AG08395 (cell line): ENCODE results near the gene DMRT1.
"Not testable (repeated sequence)": the region's sequence is repeated elsewhere in the genome, so short reads cannot be mapped to it uniquely, and the experiment has no call there.

ENCODE experiments used
- DNase-seq: peaks from one replicate; pipeline ENCODE4 v3.0.0; 2012; ENCODE audit warnings: mixed read lengths, low spot score

DMRT1 gene

GRCh38 chr9:972501-973294 lies 131.2 kb downstream of the DMRT1 start:
- DNase-seq, result no peak

DNA sequence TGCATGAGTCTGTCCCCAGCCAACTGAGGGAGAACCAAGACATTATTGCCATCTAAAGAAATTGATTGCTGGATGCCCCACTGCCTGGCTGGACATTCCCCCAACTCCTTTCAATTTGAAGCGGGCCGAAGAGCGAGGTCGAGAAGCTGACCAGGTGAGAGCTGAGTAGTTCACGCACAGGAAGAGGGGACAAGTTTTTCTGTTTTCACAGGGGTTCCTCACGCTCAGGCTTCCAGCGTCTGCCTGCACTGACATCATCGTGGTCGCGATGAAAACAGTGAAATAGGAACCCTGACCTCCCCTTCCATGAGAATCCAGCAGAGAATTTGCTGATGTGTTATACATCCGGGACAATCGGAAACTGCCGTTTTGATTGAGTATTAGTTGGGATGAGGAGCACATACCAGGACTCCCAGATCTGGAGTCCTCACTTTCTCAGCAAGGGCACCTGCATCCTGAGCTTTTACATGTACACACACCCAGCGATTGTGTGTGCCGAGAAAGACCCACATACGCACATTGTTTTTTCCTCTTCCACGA lies 131.9 kb downstream of the DMRT1 start:
- no peak for DNase-seq

DNA sequence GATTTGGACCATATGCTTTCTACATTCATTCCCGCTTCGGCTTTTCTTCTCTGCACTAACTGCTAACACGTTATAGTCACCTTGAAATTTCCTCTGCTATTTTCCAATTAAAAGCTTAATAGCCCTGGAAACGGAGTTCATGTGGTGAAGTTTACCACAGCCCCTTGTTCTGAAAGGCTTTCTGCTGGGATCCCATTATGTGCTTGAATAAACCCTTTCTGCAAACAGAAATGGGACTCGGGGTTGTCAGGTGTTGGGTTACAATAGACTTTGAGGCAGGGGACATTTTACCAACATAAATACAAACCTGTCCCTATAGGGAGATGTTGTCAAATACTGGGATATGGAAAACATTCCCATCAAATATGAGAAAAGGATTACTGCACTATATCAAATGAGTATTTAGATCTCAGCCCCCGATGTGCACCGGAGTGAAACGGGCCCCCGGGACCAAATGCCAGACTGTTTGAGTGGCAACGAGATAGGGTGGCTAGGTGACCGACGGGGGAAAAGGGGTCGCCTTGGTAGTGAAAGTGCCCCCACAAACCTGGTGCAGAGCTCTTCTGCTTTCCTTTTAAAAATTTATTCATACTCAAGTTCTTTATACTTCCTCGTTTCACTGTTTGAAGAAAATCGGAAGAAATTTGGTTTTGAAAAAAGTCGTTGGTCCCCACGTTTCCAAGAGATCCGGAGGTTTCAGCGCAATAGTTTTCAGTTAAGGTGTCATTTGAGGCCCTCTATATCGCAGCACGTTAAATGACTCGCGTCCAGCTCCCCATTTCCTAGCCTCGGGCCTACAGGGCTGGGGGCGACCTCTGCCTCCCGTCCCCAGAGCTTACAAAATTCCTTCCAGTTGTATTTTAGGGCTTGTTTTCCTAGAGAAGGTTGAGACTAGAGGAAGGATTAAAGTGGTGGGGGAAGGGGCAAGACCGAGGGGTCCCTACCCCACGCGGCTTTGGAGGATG lies 132.8 kb downstream of the DMRT1 start:
- DNase-seq, result no peak

GRCh38 chr9:974996-975739 lies 133.7 kb downstream of the DMRT1 start:
- DNase-seq, result no peak

- no peak for DNase-seq
These were observed 134.3 kb downstream of the DMRT1 start for GRCh38 chr9:975740-976257.

DNA sequence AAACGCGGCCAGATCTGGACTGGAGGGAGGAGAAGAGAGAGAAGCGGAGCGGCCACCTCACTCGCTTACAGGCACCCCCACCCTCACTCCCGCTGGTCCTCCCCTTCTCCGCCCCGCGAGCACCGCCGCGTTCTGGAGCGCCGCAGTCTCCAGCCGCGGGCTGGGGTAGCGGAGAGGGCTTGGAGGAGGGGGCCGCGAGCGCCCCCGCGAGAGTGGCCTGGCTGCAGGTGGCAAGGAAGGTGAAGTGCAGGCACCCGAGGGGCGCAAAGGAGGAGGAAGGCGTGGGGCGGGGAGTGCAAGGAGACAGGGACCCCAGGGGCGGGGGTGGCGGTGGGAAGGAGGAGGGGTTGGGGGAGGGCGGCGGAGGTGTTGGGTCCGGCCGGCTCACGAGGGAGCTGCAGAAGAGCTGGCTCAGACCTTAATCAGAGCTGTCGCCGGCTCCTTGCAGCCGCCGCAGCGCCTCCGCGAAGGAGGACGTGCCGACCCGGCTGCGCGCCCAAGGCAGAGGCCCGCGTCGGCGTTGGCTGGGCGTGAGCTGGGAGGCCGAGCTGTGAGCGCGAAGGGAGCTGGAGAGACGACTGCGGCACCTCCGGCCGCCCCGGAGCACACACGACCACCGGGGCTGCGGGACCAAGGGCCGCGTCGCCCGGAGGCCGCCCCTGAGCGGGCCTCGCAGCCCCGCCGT lies 134.9 kb downstream of the DMRT1 start, which contains the start of gene DMRT3:
TSS of gene DMRT3 (plus strand) at position 398 of the 685 bp plus-strand sequence. CDS start 347 bp downstream, outside the sequence.
- DNase-seq, result no peak

GRCh38 chr9:976943-977837 lies 135.7 kb downstream of the DMRT1 start:
- no peak for DNase-seq

DNA sequence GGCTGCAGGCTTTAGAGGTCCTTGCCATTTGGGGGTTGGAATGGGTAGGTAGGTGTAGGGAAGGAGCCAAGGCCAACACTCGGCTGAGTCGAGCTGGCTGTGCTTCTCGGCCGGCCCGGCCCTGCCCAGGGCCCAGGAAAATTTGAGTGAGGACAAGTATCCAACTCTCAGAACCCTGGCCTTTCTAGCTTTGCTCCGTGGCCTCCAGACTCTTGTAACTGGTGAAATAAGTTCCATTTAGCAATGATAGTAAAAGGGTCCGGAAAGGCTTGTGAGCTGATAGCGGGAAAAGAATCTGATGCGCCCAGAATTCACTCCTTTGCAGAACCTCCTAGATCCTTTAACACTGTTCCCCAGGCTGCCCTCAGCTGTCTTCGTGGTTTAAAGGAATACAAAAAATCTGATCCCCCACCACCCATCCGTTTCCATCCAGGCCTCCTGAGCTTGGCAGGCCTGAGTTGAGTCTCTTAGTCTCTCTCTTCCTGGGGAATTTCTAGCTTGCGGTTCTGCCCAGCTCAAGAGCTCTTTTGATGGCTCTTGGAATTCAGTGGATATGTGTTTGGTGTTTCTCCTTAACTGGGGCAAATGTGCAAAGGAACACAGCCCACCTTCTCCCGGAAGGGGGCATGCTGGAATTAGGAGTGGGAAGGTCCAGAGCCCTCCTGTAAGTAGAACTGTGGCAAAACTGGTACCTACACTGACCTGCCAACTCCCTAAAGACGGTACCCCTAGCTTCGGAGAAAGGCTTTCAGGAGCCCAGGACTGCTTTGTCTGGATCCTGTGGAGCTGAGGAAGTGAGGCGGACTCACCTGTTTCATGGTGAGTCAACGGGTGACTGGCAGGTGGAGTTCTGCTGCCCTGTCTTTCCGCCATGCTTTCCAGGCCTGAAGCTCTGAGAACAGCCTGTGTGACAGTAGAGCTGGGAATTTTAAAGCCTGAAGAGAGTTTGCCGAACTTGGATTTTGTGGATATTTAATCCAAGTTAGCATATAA lies 136.6 kb downstream of the DMRT1 start:
- no peak for DNase-seq

- no peak for DNase-seq
These were observed 138.5 kb downstream of the DMRT1 start for GRCh38 chr9:979983-980382.

GRCh38 chr9:980640-981039 lies 139.1 kb downstream of the DMRT1 start:
- no peak for DNase-seq

- no peak for DNase-seq
These were observed 140.0 kb downstream of the DMRT1 start for GRCh38 chr9:981491-981898.

DNA sequence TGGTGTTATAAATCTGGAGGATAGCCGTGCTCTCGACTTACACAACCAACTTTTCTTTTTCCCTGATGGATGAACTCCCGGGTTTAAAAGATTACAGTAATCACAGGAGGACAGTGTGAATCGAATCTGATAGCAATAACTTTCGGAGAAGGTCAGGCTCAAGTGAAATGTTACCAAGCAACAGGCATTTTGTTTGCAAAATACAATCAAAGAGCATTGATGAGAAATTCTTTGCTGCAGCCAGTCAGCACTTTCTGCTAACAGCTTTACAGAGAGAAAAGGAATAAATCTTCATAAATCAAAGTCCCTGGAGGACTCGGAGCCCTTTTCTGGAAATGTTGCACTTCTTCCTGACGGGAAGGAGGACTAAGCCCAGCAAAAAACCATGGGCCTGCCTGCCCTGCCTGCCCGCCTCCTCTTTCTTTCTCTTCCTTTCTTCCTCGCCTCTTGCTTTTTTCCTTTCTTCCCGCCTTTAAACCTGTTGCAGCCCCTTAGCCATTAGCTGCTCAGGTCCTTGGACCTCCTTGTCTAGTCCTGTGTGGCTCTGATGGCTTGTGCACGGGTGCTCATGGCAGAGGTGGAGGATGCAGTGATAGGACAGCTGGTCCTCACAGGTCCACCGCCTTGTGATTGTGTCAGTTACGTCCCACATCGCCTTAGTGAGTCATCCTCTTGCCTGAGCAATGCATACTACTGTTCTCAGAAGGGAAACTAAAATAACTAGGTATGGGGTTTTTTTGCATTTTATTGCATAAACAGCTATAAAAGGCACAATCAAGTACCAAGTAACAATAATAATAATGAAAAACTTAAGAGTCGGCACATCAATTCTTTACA lies 141.1 kb downstream of the DMRT1 start:
- DNase-seq, result no peak

DNA sequence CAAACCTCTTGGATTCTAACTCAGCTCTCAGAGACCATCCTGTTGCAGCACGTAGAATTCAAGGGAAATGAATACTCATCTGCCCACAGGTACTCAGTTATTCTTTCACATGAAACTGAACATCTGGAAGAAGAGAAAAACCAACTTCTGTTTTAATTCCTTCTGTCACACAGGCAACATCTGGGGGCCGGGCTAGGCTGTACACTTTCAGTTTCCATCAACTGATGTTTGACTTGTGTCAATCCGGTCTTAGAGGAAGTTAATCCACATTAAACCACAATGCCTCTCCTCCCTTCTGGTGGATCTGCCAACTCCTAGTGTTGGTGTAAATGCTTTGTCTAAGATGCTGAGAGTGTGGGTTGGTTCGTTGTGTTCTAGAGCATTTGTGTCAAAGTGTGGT lies 152.5 kb downstream of the DMRT1 start:
- no peak for DNase-seq

GRCh38 chr9:995192-995591 lies 153.7 kb downstream of the DMRT1 start:
- no peak for DNase-seq

DNA sequence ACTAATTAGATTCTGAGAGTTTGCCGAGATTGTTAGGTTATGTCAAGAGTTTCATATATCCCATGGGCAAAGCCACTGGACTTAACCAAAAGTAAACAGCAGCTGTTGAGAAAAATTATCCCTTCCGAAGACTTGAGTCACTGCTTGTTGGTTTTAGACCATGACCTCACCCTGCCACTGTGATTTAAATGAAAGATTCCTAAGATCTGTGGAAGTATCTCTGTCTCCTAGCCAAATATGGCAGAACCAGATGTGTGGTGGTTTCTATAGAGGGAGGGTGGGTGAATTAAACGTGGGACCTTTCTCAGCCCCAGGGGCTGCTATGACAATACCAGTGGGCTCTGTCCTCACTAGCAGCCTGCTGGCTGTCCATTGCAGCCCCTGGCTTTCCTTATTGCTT lies 154.3 kb downstream of the DMRT1 start:
- peak; percentile 48 for DNase-seq

DNA sequence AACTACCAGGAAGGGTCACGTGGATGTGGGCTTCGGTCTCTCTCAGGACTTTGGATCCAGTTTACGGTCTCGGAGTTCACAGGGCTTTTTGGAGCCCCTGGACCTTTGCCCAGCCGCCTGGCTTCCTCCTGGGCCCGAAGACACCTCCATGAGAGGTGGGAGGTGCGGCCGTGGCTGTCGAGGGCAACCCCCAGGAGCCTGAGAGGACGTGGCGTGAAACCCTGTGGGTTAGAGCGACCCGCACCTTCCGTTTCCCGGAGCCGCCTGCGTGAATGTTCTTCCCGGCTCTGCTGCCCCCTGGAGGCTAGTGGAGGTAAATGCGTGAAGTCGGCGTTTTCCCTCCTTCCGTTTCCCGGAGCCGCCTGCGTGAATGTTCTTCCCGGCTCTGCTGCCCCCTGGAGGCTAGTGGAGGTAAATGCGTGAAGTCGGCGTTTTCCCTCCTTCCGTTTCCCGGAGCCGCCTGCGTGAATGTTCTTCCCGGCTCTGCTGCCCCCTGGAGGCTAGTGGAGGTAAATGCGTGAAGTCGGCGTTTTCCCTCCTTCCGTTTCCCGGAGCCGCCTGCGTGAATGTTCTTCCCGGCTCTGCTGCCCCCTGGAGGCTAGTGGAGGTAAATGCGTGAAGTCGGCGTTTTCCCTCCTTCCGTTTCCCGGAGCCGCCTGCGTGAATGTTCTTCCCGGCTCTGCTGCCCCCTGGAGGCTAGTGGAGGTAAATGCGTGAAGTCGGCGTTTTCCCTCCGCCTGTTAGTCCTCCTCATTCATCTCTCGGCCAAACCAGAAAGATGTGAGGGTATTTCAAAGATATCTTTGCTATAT lies 157.0 kb downstream of the DMRT1 start:
- not testable (repeated sequence) for DNase-seq

DNA sequence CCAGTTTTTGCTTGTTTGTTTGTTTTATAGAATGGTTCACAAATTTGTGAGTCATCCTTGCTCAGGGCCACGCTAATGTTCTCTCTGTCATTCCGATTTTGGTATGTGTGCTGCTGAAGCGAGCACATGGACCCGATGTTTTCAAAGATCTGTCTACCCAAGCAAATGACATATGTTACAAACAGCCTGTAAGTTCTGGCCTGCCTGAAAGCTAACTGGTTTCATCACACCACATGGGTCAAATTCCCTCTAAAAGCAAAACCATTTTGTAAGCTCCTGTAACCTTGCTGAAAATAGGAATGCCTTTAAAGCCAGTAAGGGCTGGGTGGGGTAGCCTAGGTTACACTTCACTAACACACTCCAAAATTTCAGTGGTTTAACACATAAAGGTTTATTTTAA lies 160.3 kb downstream of the DMRT1 start:
- no peak for DNase-seq
